Measurements from ENCODE around the gene FGF9. TPM values are rescaled to one million over a fixed set of nuclear protein-coding genes. Genes with fewer than 3 reads are reported as not detected.

FGF9 gene
- total RNA-seq, 1 experiment from 2014 or later, result not detected

Other genes with a start within 250 kb of the FGF9 start
- gene ZDHHC20, start 211.8 kb upstream of the FGF9 start, total RNA-seq (2014; rRNA removed), result 46.4 and 53.7 TPM in 2 replicates
- gene MICU2, start 66.9 kb upstream of the FGF9 start, total RNA-seq (2014; rRNA removed), result 53.3 and 69.9 TPM in 2 replicates